IMR-90 (cell line): Measurements from ENCODE around the gene CAPN5. TPM values are rescaled to one million over a fixed set of nuclear protein-coding genes. Genes with fewer than 3 reads are reported as not detected.

Source experiments
- ATAC-seq: fragments of 200-7000 bp; cut with Tn5 transposase; 2 replicates; pipeline ENCODE4 v1.9.1; 2020; ENCODE audit warnings: low read depth, mild to moderate bottlenecking, moderate library complexity
- BruUV-seq: library from RNA; stranded (reverse); fragments of 400-500 nt; replicated peaks from 2 replicates; lab custom pipeline; 2021; lab: Mats Ljungman, UMichigan
- CTCF ChIA-PET: fragments of 300-600 bp; formaldehyde crosslinking; extraction: SDS; loops from one replicate; lab custom pipeline; 2021; ENCODE audit warnings: antibody characterized with exemption; lab: Yijun Ruan, JAX
- POLR2A ChIA-PET: fragments of 300-600 bp; sonication (Branson Sonifier 250); formaldehyde crosslinking; loops from one replicate; lab custom pipeline; 2022; ENCODE audit warnings: antibody characterized with exemption; ENCODE audit not compliant: unreplicated experiment; lab: Charles Lee
- DNase-seq: peaks from one replicate; pipeline ENCODE4 v3.0.0; 2013
- H2AFZ ChIP-seq: replicated peaks from 2 replicates; pipeline ENCODE3; 2013; ENCODE audit warnings: low read length, mild to moderate bottlenecking; ENCODE audit not compliant: poor library complexity
- H2AK5ac ChIP-seq: 2 replicates; pipeline ENCODE4 v1.6.1; 2013; ENCODE audit warnings: low read depth, low read length, inconsistent platforms
- H2AK9ac ChIP-seq: replicated peaks from 2 replicates; pipeline ENCODE3; 2013; ENCODE audit warnings: mild to moderate bottlenecking, low read depth, low read length, moderate library complexity; ENCODE audit not compliant: poor library complexity
- H2BK120ac ChIP-seq: 2 replicates; pipeline ENCODE4 v1.6.1; 2013; ENCODE audit warnings: low read depth, low read length, inconsistent platforms
- H2BK15ac ChIP-seq: 3 replicates; pipeline ENCODE4 v1.6.1; 2013; ENCODE audit warnings: low read depth, low read length, inconsistent platforms
- H2BK20ac ChIP-seq: 2 replicates; pipeline ENCODE4 v1.6.1; 2013; ENCODE audit warnings: low read depth, mild to moderate bottlenecking, inconsistent platforms, low read length, moderate library complexity
- H2BK5ac ChIP-seq: 2 replicates; pipeline ENCODE4 v1.6.1; 2013; ENCODE audit warnings: mild to moderate bottlenecking, low read depth, low read length, inconsistent platforms; ENCODE audit not compliant: poor library complexity, severe bottlenecking
- H3K14ac ChIP-seq: replicated peaks from 2 replicates; pipeline ENCODE4 v1.6.1; 2013; ENCODE audit warnings: low read depth, low read length, inconsistent platforms
- H3K18ac ChIP-seq: 2 replicates; pipeline ENCODE4 v1.6.1; 2013; ENCODE audit warnings: low read depth, low read length, control low read depth
- H3K23ac ChIP-seq: 2 replicates; pipeline ENCODE4 v1.6.1; 2013; ENCODE audit warnings: low read depth, low read length, inconsistent platforms
- H3K27ac ChIP-seq: 2 replicates; pipeline ENCODE4 v1.5.1; 2013; ENCODE audit warnings: mild to moderate bottlenecking, control low read depth, low read length; ENCODE audit not compliant: insufficient read depth
- H3K27me3 ChIP-seq: 2 replicates; pipeline ENCODE4 v1.6.1; 2013; ENCODE audit warnings: low read length; ENCODE audit not compliant: control insufficient read depth, insufficient read depth
- H3K36me3 ChIP-seq: 2 replicates; pipeline ENCODE4 v1.6.1; 2013; ENCODE audit warnings: low read length, mixed read lengths; ENCODE audit not compliant: control insufficient read depth, insufficient read depth
- H3K4ac ChIP-seq: 2 replicates; pipeline ENCODE4 v1.6.1; 2013; ENCODE audit warnings: low read depth, low read length, inconsistent platforms
- H3K4me1 ChIP-seq: 2 replicates; pipeline ENCODE4 v1.6.1; 2013; ENCODE audit warnings: low read length, mixed read lengths; ENCODE audit not compliant: control insufficient read depth, insufficient read depth
- H3K4me2 ChIP-seq: 2 replicates; pipeline ENCODE4 v1.6.1; 2013; ENCODE audit warnings: low read depth, mild to moderate bottlenecking, control low read depth, low read length, moderate library complexity
- H3K4me3 ChIP-seq: 2 replicates; pipeline ENCODE4 v1.5.1; 2013; ENCODE audit warnings: low read depth, mild to moderate bottlenecking, control low read depth, low read length, moderate library complexity; ENCODE audit not compliant: insufficient read depth
- H3K56ac ChIP-seq: 2 replicates; pipeline ENCODE4 v1.6.1; 2013; ENCODE audit warnings: low read length, inconsistent platforms; ENCODE audit not compliant: insufficient read depth; ENCODE audit errors: extremely low read depth
- H3K79me1 ChIP-seq, 2 experiments: 2 replicates each; pipeline ENCODE4 v1.6.1; 2013; ENCODE audit warnings: low read length in 2 of 2, inconsistent platforms in 1 of 2, low read depth in 1 of 2
- H3K9ac ChIP-seq: 2 replicates; pipeline ENCODE4 v1.6.1; 2013; ENCODE audit warnings: low read depth, low read length, control low read depth
- H3K9me1 ChIP-seq: 2 replicates; pipeline ENCODE4 v1.6.1; 2013; ENCODE audit warnings: low read length, inconsistent platforms; ENCODE audit not compliant: insufficient read depth
- H3K9me3 ChIP-seq: 2 replicates; pipeline ENCODE4 v1.6.1; 2013; ENCODE audit warnings: low read length; ENCODE audit not compliant: control insufficient read depth, insufficient read depth
- H4K20me1 ChIP-seq: 2 replicates; pipeline ENCODE4 v1.6.1; 2013; ENCODE audit warnings: low read length, inconsistent platforms; ENCODE audit not compliant: insufficient read depth
- H4K5ac ChIP-seq: 2 replicates; pipeline ENCODE4 v1.6.1; 2013; ENCODE audit warnings: mild to moderate bottlenecking, low read depth, low read length, control low read depth
- H4K8ac ChIP-seq, 2 experiments: 2 replicates each; pipeline ENCODE4 v1.6.1; 2013; ENCODE audit warnings: low read depth in 2 of 2, low read length in 2 of 2, control low read depth in 1 of 2, inconsistent platforms in 1 of 2
- H4K91ac ChIP-seq: 2 replicates; pipeline ENCODE4 v1.6.1; 2013; ENCODE audit warnings: low read depth, low read length, inconsistent platforms; ENCODE audit not compliant: insufficient read depth
- BHLHE40 ChIP-seq: fragments of 150-350 bp; IDR thresholded peaks from 2 replicates; pipeline ENCODE4 v1.6.1; 2016; ENCODE audit warnings: mild to moderate bottlenecking, low read depth, low read length
- CEBPB ChIP-seq: IDR thresholded peaks from 2 replicates; pipeline ENCODE4 v1.6.1; 2012; ENCODE audit warnings: low read depth, low read length, improper control_type of control experiment
- CHD1 ChIP-seq: IDR thresholded peaks from 2 replicates; pipeline ENCODE4 v1.6.1; 2012; ENCODE audit warnings: low read depth, low read length, improper control_type of control experiment
- MXI1 ChIP-seq: IDR thresholded peaks from 2 replicates; pipeline ENCODE4 v1.6.1; 2012; ENCODE audit warnings: low read depth, mild to moderate bottlenecking, low read length, moderate library complexity, borderline replicate concordance
- NFE2L2 ChIP-seq: fragments of 150-350 bp; IDR thresholded peaks from 2 replicates; pipeline ENCODE4 v1.6.1; 2016; ENCODE audit warnings: low read depth, mild to moderate bottlenecking, low read length
- POLR2A ChIP-seq: IDR thresholded peaks from 2 replicates; pipeline ENCODE4 v1.6.1; 2012; ENCODE audit warnings: mild to moderate bottlenecking, low read depth, low read length
- RAD21 ChIP-seq: IDR thresholded peaks from 2 replicates; pipeline ENCODE4 v1.6.1; 2012; ENCODE audit warnings: low read length, improper control_type of control experiment
- RCOR1 ChIP-seq: IDR thresholded peaks from 2 replicates; pipeline ENCODE4 v1.6.1; 2012; ENCODE audit warnings: mild to moderate bottlenecking, low read length, improper control_type of control experiment; ENCODE audit not compliant: insufficient replicate concordance
- WGBS, 2 experiments: methylation state at CpG; one replicate each; pipeline versions ENCODE4 v1.1.5 to v1.1.7; 2013; ENCODE audit warnings: missing lambda C conversion rate in 2 of 2; ENCODE audit not compliant: insufficient read length in 1 of 2; ENCODE audit errors: extremely low coverage in 2 of 2; 5-methylcytosine and 5-hydroxymethylcytosine counted together
- dilution Hi-C: fragments of 300-500 bp; cut with HindIII; formaldehyde crosslinking; loops from one replicate; pipeline ENCODE4 v1.14.3; 2018; ENCODE audit warnings: low sequenced_read_pairs; ENCODE audit not compliant: unreplicated experiment
- in situ Hi-C: fragments of 300-500 bp; cut with MboI; formaldehyde crosslinking; loops from 3 replicates; pipeline ENCODE4 v1.14.3; 2019; ENCODE audit warnings: low sequenced_read_pairs, inconsistent platforms, mixed read lengths
- intact Hi-C: fragments of 100-400 bp; cut with micrococcal nuclease; formaldehyde crosslinking; loops from 2 replicates; pipeline ENCODE4 v1.10.0; 2022
- polyA plus RNA-seq, 3 experiments: library from polyadenylated mRNA; depleted of rRNA; stranded (reverse); fragments of >200 nt; gene quantifications; 2 replicates each; pipeline ENCODE4 v1.2.3, GENCODE V29; 2012; ENCODE audit warnings: low replicate concordance in 1 of 3
- total RNA-seq: library from RNA; depleted of rRNA; stranded (reverse); fragments of >200 nt; gene quantifications from 2 replicates; pipeline ENCODE4 v1.2.3, GENCODE V29; 2012
- TF ChIP-seq, protein P1 (sequence below): fragments of 150-350 bp; IDR thresholded peaks from 2 replicates; pipeline ENCODE4 v1.6.1; 2016; ENCODE audit warnings: low read depth, mild to moderate bottlenecking, low read length, moderate library complexity, borderline replicate concordance
- TF ChIP-seq, protein P2 (sequence below): fragments of 150-350 bp; IDR thresholded peaks from 2 replicates; pipeline ENCODE4 v1.6.1; 2017; ENCODE audit warnings: mild to moderate bottlenecking, antibody characterized with exemption, low read length, low read depth

The CAPN5 gene
- total and polyA plus RNA-seq, 2 of the 4 experiments (the other 2 are of a cell fraction), result 8.1 to 24.0 TPM

- Histone ChIP-seq H2AK9ac (no peak overlapping the region), H2BK5ac (no peak overlapping the region), H3K79me1 (no peaks in the 10 kb centered on the region), H2BK20ac (no peak overlapping the region), H3K4ac (no peak overlapping the region), H4K5ac (no peak overlapping the region), H4K20me1 (no peaks in the 10 kb centered on the region), H2BK15ac (no peak overlapping the region), H4K8ac (no peak overlapping the region), H3K9ac (no peak overlapping the region), H3K4me3 (no peak overlapping the region), H3K9me3 (peaks cover 13% of the 10 kb centered on the region), H2AFZ (no peak overlapping the region), H4K91ac (no peak overlapping the region), H3K27me3 (peaks cover 11% of the 10 kb centered on the region), H3K4me1 (no peaks in the 10 kb centered on the region), H3K36me3 (no peaks in the 10 kb centered on the region), H3K56ac (no peak overlapping the region), H3K9me1 (no peaks in the 10 kb centered on the region), H3K18ac (no peak overlapping the region), H3K23ac (no peak overlapping the region), H3K4me2 (no peak overlapping the region), H3K14ac (no peak overlapping the region), H2AK5ac (no peak overlapping the region), H2BK120ac (no peak overlapping the region), H3K27ac (no peak overlapping the region)
- 60% methylated on average over 1 of the region's 7 CpGs; no CpG with 5 or more reads in 1 of the 2 experiments for WGBS, 2 experiments
- no TSS peak for BruUV-seq
- ChIA-PET POLR2A (no interaction called here), CTCF (interaction anchor here (0.6 to 2.0 kb wide), 2 partner anchors 39 to 49 kb away, joined by 3 to 6 read pairs; no protein-coding TSS in a partner anchor)
- TF ChIP-seq CEBPB (no peak), MXI1 (no peak), RCOR1 (no peak), NFE2L2 (no peak), POLR2A (no peak), CHD1 (no peak), RAD21 (no peak), BHLHE40 (no peak)
- TF ChIP-seq, protein P1, sequence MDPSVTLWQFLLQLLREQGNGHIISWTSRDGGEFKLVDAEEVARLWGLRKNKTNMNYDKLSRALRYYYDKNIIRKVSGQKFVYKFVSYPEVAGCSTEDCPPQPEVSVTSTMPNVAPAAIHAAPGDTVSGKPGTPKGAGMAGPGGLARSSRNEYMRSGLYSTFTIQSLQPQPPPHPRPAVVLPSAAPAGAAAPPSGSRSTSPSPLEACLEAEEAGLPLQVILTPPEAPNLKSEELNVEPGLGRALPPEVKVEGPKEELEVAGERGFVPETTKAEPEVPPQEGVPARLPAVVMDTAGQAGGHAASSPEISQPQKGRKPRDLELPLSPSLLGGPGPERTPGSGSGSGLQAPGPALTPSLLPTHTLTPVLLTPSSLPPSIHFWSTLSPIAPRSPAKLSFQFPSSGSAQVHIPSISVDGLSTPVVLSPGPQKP, result no peak
- TF ChIP-seq, protein P2, sequence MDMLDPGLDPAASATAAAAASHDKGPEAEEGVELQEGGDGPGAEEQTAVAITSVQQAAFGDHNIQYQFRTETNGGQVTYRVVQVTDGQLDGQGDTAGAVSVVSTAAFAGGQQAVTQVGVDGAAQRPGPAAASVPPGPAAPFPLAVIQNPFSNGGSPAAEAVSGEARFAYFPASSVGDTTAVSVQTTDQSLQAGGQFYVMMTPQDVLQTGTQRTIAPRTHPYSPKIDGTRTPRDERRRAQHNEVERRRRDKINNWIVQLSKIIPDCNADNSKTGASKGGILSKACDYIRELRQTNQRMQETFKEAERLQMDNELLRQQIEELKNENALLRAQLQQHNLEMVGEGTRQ, result no peak
- in situ Hi-C loops, result no loop called here
- dilution Hi-C loops, result no loop called here
- ATAC-seq (no peak), DNase-seq (no peak)
- intact Hi-C loops, result no loop called here
Measured at GRCh38 chr11:77052518-77052917, 14.3 kb upstream of the CAPN5 start.
